WI38 (cell line): Measurements from ENCODE around the gene PCNX4.
"Not testable (repeated sequence)": the region's sequence is repeated elsewhere in the genome, so short reads cannot be mapped to it uniquely, and the experiment has no call there.

Experiments
- H3K4me3 ChIP-seq: 2 replicates; pipeline ENCODE4 v1.5.1; 2011; ENCODE audit warnings: low read depth, mild to moderate bottlenecking, control low read depth, low read length
- CTCF ChIP-seq: IDR thresholded peaks from 2 replicates; pipeline ENCODE4 v1.5.1; 2012; ENCODE audit warnings: low read depth, mild to moderate bottlenecking, control low read depth, low read length

PCNX4 gene

GRCh38 chr14:60093080-60093479 lies 1.4 kb downstream of the PCNX4 start:
- no peak for TF ChIP-seq CTCF
- peak overlapping the region; percentile 92 for H3K4me3 ChIP-seq

GRCh38 chr14:60093606-60094005 lies 1.9 kb downstream of the PCNX4 start:
- no peak for TF ChIP-seq CTCF
- H3K4me3 ChIP-seq = peak overlapping the region; percentile 92

- no peak for TF ChIP-seq CTCF
- H3K4me3 ChIP-seq = peak overlapping the region; percentile 92
These were observed 2.7 kb downstream of the PCNX4 start for GRCh38 chr14:60094306-60094897.

GRCh38 chr14:60095231-60095630 lies 3.5 kb downstream of the PCNX4 start:
- no peak overlapping the region; the same call in 1 of the 2 replicates for H3K4me3 ChIP-seq
- no peak for TF ChIP-seq CTCF

GRCh38 chr14:60095781-60096450 lies 4.2 kb downstream of the PCNX4 start:
- no peak overlapping the region for H3K4me3 ChIP-seq
- TF ChIP-seq CTCF = no peak

GRCh38 chr14:60097974-60098373 lies 6.3 kb downstream of the PCNX4 start:
- TF ChIP-seq CTCF = no peak
- H3K4me3 ChIP-seq = no peak overlapping the region

GRCh38 chr14:60099855-60100254 lies 8.1 kb downstream of the PCNX4 start:
- not testable (repeated sequence) for H3K4me3 ChIP-seq

- H3K4me3 ChIP-seq = no peak overlapping the region
These were observed 10.1 kb downstream of the PCNX4 start for GRCh38 chr14:60101786-60102185.

More at GRCh38 chr14:60101786-60102185, 10.1 kb downstream of the PCNX4 start:
- TF ChIP-seq CTCF = no peak
